Neutrophil (primary cell): ENCODE results near the gene TGFB2.

Experiments used
- H3K27ac ChIP-seq: fragments of 200-600 bp; sonication (generic); 2 replicates; pipeline ENCODE4 v1.5.1; 2016; ENCODE audit warnings: mild to moderate bottlenecking, moderate library complexity
- H3K27me3 ChIP-seq: fragments of 200-600 bp; sonication (generic); 2 replicates; pipeline ENCODE4 v1.6.0; 2016; ENCODE audit warnings: mild to moderate bottlenecking
- H3K36me3 ChIP-seq: fragments of 200-600 bp; sonication (generic); 2 replicates; pipeline ENCODE4 v1.5.1; 2017
- H3K4me1 ChIP-seq, 2 experiments: fragments of 200-600 bp in 1 of 2; sonication (generic) in 1 of 2; 1 replicate in 1 of 2; 2 replicates in 1 of 2; pipeline versions ENCODE4 v1.5.1 to v1.6.1; 2013 to 2016; ENCODE audit warnings: low read depth in 1 of 2, low read length in 1 of 2, mild to moderate bottlenecking in 1 of 2, moderate library complexity in 1 of 2; ENCODE audit not compliant: control insufficient read depth in 1 of 2, insufficient read depth in 1 of 2
- H3K4me3 ChIP-seq, 2 experiments: fragments of 200-600 bp in 1 of 2; sonication (generic) in 1 of 2; 1 replicate in 1 of 2; 2 replicates in 1 of 2; pipeline ENCODE4 v1.5.1; 2013 to 2016; ENCODE audit warnings: low read depth in 1 of 2, low read length in 1 of 2, mild to moderate bottlenecking in 1 of 2, moderate library complexity in 1 of 2
- H3K9me3 ChIP-seq: fragments of 200-600 bp; sonication (generic); 2 replicates; pipeline ENCODE4 v1.5.1; 2016
- CTCF ChIP-seq: fragments of 200-600 bp; sonication (generic); IDR thresholded peaks from 2 replicates; pipeline ENCODE4 v1.5.1; 2016; ENCODE audit warnings: antibody characterized with exemption

The TGFB2 gene

GRCh38 chr1:218444173-218444572 is 99.0 kb downstream of the TGFB2 start:
- Histone ChIP-seq H3K27me3 (no peaks in the 10 kb centered on the region), H3K27ac (no peak overlapping the region), H3K9me3 (no peaks in the 10 kb centered on the region), H3K36me3 (no peaks in the 10 kb centered on the region), H3K4me1 (no peaks in the 10 kb centered on the region), H3K4me3 (no peak overlapping the region)
- TF ChIP-seq CTCF, result no peak

GRCh38 chr1:218444588-218444987 is 99.5 kb downstream of the TGFB2 start:
- Histone ChIP-seq H3K4me3 (no peak overlapping the region), H3K4me1 (no peaks in the 10 kb centered on the region), H3K9me3 (no peaks in the 10 kb centered on the region), H3K36me3 (no peaks in the 10 kb centered on the region), H3K27ac (no peak overlapping the region), H3K27me3 (no peaks in the 10 kb centered on the region)
- no peak for TF ChIP-seq CTCF

- no peaks in the 10 kb centered on the region for H3K4me1 ChIP-seq
Measured at GRCh38 chr1:218447010-218447689, 102.0 kb downstream of the TGFB2 start.

GRCh38 chr1:218451415-218451814 is 106.3 kb downstream of the TGFB2 start:
- H3K27me3 ChIP-seq, result no peaks in the 10 kb centered on the region
- no peaks in the 10 kb centered on the region for H3K36me3 ChIP-seq
- no peaks in the 10 kb centered on the region for H3K9me3 ChIP-seq
- no peak overlapping the region for H3K27ac ChIP-seq
- TF ChIP-seq CTCF, result no peak
- no peak overlapping the region for H3K4me3 ChIP-seq
- no peaks in the 10 kb centered on the region for H3K4me1 ChIP-seq

More at GRCh38 chr1:218447010-218447689, 102.0 kb downstream of the TGFB2 start:
- no peak for TF ChIP-seq CTCF
- H3K4me3 ChIP-seq, result no peak overlapping the region
- H3K9me3 ChIP-seq, result no peaks in the 10 kb centered on the region
- no peaks in the 10 kb centered on the region for H3K36me3 ChIP-seq
- H3K27me3 ChIP-seq, result no peaks in the 10 kb centered on the region
- no peak overlapping the region for H3K27ac ChIP-seq

GRCh38 chr1:218454700-218455282 is 109.7 kb downstream of the TGFB2 start:
- Histone ChIP-seq H3K4me3 (no peak overlapping the region), H3K4me1 (no peaks in the 10 kb centered on the region), H3K27ac (no peak overlapping the region), H3K36me3 (no peaks in the 10 kb centered on the region), H3K27me3 (no peaks in the 10 kb centered on the region), H3K9me3 (no peaks in the 10 kb centered on the region)
- no peak for TF ChIP-seq CTCF
